ENCODE measurements around the gene DUS4L. TPM values are rescaled to one million over a fixed set of nuclear protein-coding genes. Genes with fewer than 3 reads are reported as not detected.
"Not testable (repeated sequence)": the region's sequence is repeated elsewhere in the genome, so short reads cannot be mapped to it uniquely, and the experiment has no call there.

The DUS4L gene
- total RNA-seq (2014; rRNA removed; shearing (Covaris generic)): 10.7 and 11.4 TPM in 2 replicates

GRCh38 chr7:107563775-107564552, at the start of gene DUS4L, which contains the start of gene COG5:
Gene DUS4L, plus strand, starts transcription at chr7:107563971. Its CDS starts 3,100 bp downstream, at chr7:107567071.
Gene COG5, minus strand, starts transcription at chr7:107563920. Its CDS starts 24 bp downstream, at chr7:107563896.
- in situ Hi-C loops (cut with HindIII; ENCODE audit: low sequenced_read_pairs): no loop called here

GRCh38 chr7:107526672-107527071, 37.1 kb upstream of the DUS4L start:
- no peak for DNase-seq (ENCODE audit: low spot score)
- in situ Hi-C loops (cut with HindIII; ENCODE audit: low sequenced_read_pairs): no loop called here

More at GRCh38 chr7:107563775-107564552, at the start of gene DUS4L, which contains the start of gene COG5:
- DNase-seq (ENCODE audit: low spot score): peak; percentile 86

- in situ Hi-C loops (cut with HindIII; ENCODE audit: low sequenced_read_pairs): no loop called here
- DNase-seq (ENCODE audit: low spot score): no peak
Observed at GRCh38 chr7:107527196-107527595, 36.6 kb upstream of the DUS4L start.

- in situ Hi-C loops (cut with HindIII; ENCODE audit: low sequenced_read_pairs): no loop called here
- DNase-seq (ENCODE audit: low spot score): no peak
Observed at GRCh38 chr7:107528461-107528860, 35.3 kb upstream of the DUS4L start.

GRCh38 chr7:107530751-107531150, 33.0 kb upstream of the DUS4L start:
- no peak for DNase-seq (ENCODE audit: low spot score)
- in situ Hi-C loops (cut with HindIII; ENCODE audit: low sequenced_read_pairs): no loop called here

GRCh38 chr7:107534139-107534538, 29.6 kb upstream of the DUS4L start:
- in situ Hi-C loops (cut with HindIII; ENCODE audit: low sequenced_read_pairs): no loop called here
- DNase-seq (ENCODE audit: low spot score): no peak

GRCh38 chr7:107537228-107537627, 26.5 kb upstream of the DUS4L start:
- DNase-seq (ENCODE audit: low spot score); in situ Hi-C loops (cut with HindIII; ENCODE audit: low sequenced_read_pairs): not testable (repeated sequence)

GRCh38 chr7:107538001-107538400, 25.8 kb upstream of the DUS4L start:
- in situ Hi-C loops (cut with HindIII; ENCODE audit: low sequenced_read_pairs): no loop called here

GRCh38 chr7:107543338-107543993, 20.3 kb upstream of the DUS4L start:
- in situ Hi-C loops (cut with HindIII; ENCODE audit: low sequenced_read_pairs): no loop called here
- no peak for DNase-seq (ENCODE audit: low spot score)

More at GRCh38 chr7:107538001-107538400, 25.8 kb upstream of the DUS4L start:
- DNase-seq (ENCODE audit: low spot score): no peak

- DNase-seq (ENCODE audit: low spot score): no peak
- in situ Hi-C loops (cut with HindIII; ENCODE audit: low sequenced_read_pairs): no loop called here
Observed at GRCh38 chr7:107544848-107545591, 18.8 kb upstream of the DUS4L start.

- DNase-seq (ENCODE audit: low spot score): no peak
- in situ Hi-C loops (cut with HindIII; ENCODE audit: low sequenced_read_pairs): no loop called here
Observed at GRCh38 chr7:107551936-107552335, 11.8 kb upstream of the DUS4L start.

GRCh38 chr7:107555893-107556292, 7.9 kb upstream of the DUS4L start:
- DNase-seq (ENCODE audit: low spot score): no peak
- in situ Hi-C loops (cut with HindIII; ENCODE audit: low sequenced_read_pairs): no loop called here

GRCh38 chr7:107559864-107560263, 3.9 kb upstream of the DUS4L start:
- in situ Hi-C loops (cut with HindIII; ENCODE audit: low sequenced_read_pairs): no loop called here
- DNase-seq (ENCODE audit: low spot score): no peak

- in situ Hi-C loops (cut with HindIII; ENCODE audit: low sequenced_read_pairs): no loop called here
- no peak for DNase-seq (ENCODE audit: low spot score)
Observed at GRCh38 chr7:107560898-107561516, 2.8 kb upstream of the DUS4L start.

- in situ Hi-C loops (cut with HindIII; ENCODE audit: low sequenced_read_pairs): no loop called here
- DNase-seq (ENCODE audit: low spot score): no peak
Observed at GRCh38 chr7:107563081-107563774, 543 bp upstream of the DUS4L start.

GRCh38 chr7:107564553-107565298, 955 bp downstream of the DUS4L start:
- DNase-seq (ENCODE audit: low spot score): no peak
- in situ Hi-C loops (cut with HindIII; ENCODE audit: low sequenced_read_pairs): no loop called here

- in situ Hi-C loops (cut with HindIII; ENCODE audit: low sequenced_read_pairs): no loop called here
- DNase-seq (ENCODE audit: low spot score): no peak
Observed at GRCh38 chr7:107570298-107570697, 6.5 kb downstream of the DUS4L start.

- no peak for DNase-seq (ENCODE audit: low spot score)
- in situ Hi-C loops (cut with HindIII; ENCODE audit: low sequenced_read_pairs): no loop called here
Observed at GRCh38 chr7:107573537-107573936, 9.8 kb downstream of the DUS4L start.

All from G401 (cell line).